Loucy (cell line): Measurements from ENCODE around the gene RTL10.

Experiments used
- H2AFZ ChIP-seq: fragments of 200-600 bp; sonication (generic); 2 replicates; pipeline ENCODE4 v1.6.0; 2016; ENCODE audit warnings: antibody characterized with exemption, mild to moderate bottlenecking, low read length, moderate library complexity
- H3F3A ChIP-seq: fragments of 200-600 bp; 2 replicates; pipeline ENCODE4 v1.6.0; 2016; ENCODE audit warnings: antibody characterized with exemption, low read depth, mild to moderate bottlenecking
- H3K27me3 ChIP-seq: fragments of 200-600 bp; sonication (generic); 2 replicates; pipeline ENCODE4 v1.6.1; 2014; ENCODE audit warnings: low read length, mild to moderate bottlenecking; ENCODE audit not compliant: insufficient read depth, poor library complexity, severe bottlenecking
- H3K36me3 ChIP-seq: fragments of 200-600 bp; sonication (generic); 2 replicates; pipeline ENCODE4 v1.6.1; 2016; ENCODE audit warnings: low read length; ENCODE audit not compliant: insufficient read depth
- H3K4me1 ChIP-seq: fragments of 200-600 bp; sonication (generic); 2 replicates; pipeline ENCODE4 v1.5.1; 2014; ENCODE audit warnings: low read length, mild to moderate bottlenecking; ENCODE audit not compliant: insufficient read depth, poor library complexity, severe bottlenecking
- H3K4me2 ChIP-seq: fragments of 200-600 bp; sonication (generic); 2 replicates; pipeline ENCODE4 v1.6.0; 2014; ENCODE audit warnings: antibody characterized with exemption, low read length, low read depth, mild to moderate bottlenecking; ENCODE audit not compliant: poor library complexity, severe bottlenecking
- H3K4me3 ChIP-seq: fragments of 200-600 bp; sonication (generic); 2 replicates; pipeline ENCODE4 v1.5.1; 2014; ENCODE audit warnings: low read length, mild to moderate bottlenecking, mixed read lengths; ENCODE audit not compliant: poor library complexity, severe bottlenecking
- H3K79me2 ChIP-seq: fragments of 200-600 bp; sonication (generic); 2 replicates; pipeline ENCODE4 v1.6.1; 2014; ENCODE audit warnings: low read length; ENCODE audit not compliant: insufficient read depth
- H3K9ac ChIP-seq: fragments of 200-600 bp; sonication (generic); 2 replicates; pipeline ENCODE4 v1.6.0; 2014; ENCODE audit warnings: mild to moderate bottlenecking, low read depth, low read length, moderate library complexity; ENCODE audit not compliant: poor library complexity, severe bottlenecking
- H3K9me2 ChIP-seq: fragments of 200-600 bp; sonication (generic); replicated peaks from 2 replicates; pipeline ENCODE4 v1.6.1; 2016; ENCODE audit warnings: low read depth, low read length, mixed read lengths
- H3K9me3 ChIP-seq: fragments of 200-600 bp; sonication (generic); 2 replicates; pipeline ENCODE4 v1.6.1; 2014; ENCODE audit warnings: mild to moderate bottlenecking, antibody characterized with exemption, low read length, low read depth; ENCODE audit not compliant: insufficient read depth
- H4K20me1 ChIP-seq: fragments of 200-600 bp; sonication (generic); 2 replicates; pipeline ENCODE4 v1.6.0; 2014; ENCODE audit warnings: antibody characterized with exemption, low read length, mild to moderate bottlenecking; ENCODE audit not compliant: insufficient read depth, poor library complexity, severe bottlenecking
- EZH2phosphoT487 ChIP-seq: fragments of 200-600 bp; IDR thresholded peaks from 2 replicates; pipeline ENCODE4 v1.6.1; 2018; ENCODE audit warnings: antibody characterized with exemption, mild to moderate bottlenecking, moderate library complexity, borderline replicate concordance
- TF ChIP-seq, protein P1 (sequence below): fragments of 200-600 bp; sonication (generic); conservative IDR thresholded peaks from 2 replicates; pipeline ENCODE4 v1.5.1; 2014; ENCODE audit warnings: mild to moderate bottlenecking, antibody characterized with exemption, low read length

The RTL10 gene

DNA sequence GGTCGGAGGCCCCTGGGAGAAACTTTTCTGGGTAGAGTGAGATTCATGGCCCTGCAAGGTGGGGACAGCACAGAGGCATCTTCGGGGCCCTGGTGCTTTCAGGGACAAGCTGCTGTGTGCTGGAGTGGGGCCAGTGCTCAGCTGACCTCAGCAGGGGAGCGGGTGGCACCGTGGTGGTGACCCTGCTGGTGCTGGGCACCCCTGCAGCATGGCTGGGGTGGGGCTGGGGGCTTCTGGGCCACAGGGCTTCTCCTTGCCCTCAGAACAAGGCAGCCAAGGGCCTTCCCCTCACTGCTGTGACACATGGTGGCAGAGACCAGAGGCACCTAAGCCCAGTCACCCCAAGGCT, 24.9 kb upstream of the RTL10 start:
- Histone ChIP-seq H3F3A (no peaks in the 10 kb centered on the region), H3K4me1 (peaks cover 4% of the 10 kb centered on the region), H3K36me3 (no peaks in the 10 kb centered on the region), H3K27me3 (no peaks in the 10 kb centered on the region), H3K4me2 (no peak overlapping the region), H3K9me2 (no peaks in the 10 kb centered on the region), H3K9ac (no peak overlapping the region), H3K9me3 (no peaks in the 10 kb centered on the region), H4K20me1 (no peaks in the 10 kb centered on the region), H3K79me2 (no peaks in the 10 kb centered on the region), H3K4me3 (no peak overlapping the region), H2AFZ (no peak overlapping the region)
- no peak for TF ChIP-seq EZH2phosphoT487
- TF ChIP-seq, protein P1, sequence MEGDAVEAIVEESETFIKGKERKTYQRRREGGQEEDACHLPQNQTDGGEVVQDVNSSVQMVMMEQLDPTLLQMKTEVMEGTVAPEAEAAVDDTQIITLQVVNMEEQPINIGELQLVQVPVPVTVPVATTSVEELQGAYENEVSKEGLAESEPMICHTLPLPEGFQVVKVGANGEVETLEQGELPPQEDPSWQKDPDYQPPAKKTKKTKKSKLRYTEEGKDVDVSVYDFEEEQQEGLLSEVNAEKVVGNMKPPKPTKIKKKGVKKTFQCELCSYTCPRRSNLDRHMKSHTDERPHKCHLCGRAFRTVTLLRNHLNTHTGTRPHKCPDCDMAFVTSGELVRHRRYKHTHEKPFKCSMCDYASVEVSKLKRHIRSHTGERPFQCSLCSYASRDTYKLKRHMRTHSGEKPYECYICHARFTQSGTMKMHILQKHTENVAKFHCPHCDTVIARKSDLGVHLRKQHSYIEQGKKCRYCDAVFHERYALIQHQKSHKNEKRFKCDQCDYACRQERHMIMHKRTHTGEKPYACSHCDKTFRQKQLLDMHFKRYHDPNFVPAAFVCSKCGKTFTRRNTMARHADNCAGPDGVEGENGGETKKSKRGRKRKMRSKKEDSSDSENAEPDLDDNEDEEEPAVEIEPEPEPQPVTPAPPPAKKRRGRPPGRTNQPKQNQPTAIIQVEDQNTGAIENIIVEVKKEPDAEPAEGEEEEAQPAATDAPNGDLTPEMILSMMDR = no peak

- no peaks in the 10 kb centered on the region for H3K27me3 ChIP-seq
- TF ChIP-seq, protein P1 = no peak
- TF ChIP-seq EZH2phosphoT487 = no peak
- no peaks in the 10 kb centered on the region for H3K9me2 ChIP-seq
- no peaks in the 10 kb centered on the region for H3F3A ChIP-seq
- no peaks in the 10 kb centered on the region for H4K20me1 ChIP-seq
- H3K4me1 ChIP-seq = peaks cover 4% of the 10 kb centered on the region
- no peak overlapping the region for H3K4me2 ChIP-seq
- no peak overlapping the region for H3K4me3 ChIP-seq
- H3K79me2 ChIP-seq = no peaks in the 10 kb centered on the region
- H3K9me3 ChIP-seq = no peaks in the 10 kb centered on the region
- H2AFZ ChIP-seq = no peak overlapping the region
- no peaks in the 10 kb centered on the region for H3K36me3 ChIP-seq
- H3K9ac ChIP-seq = no peak overlapping the region
These were observed 24.5 kb upstream of the RTL10 start for GRCh38 chr22:19879246-19879570.

- H3K4me1 ChIP-seq = peaks cover 4% of the 10 kb centered on the region
- H3K9me3 ChIP-seq = no peaks in the 10 kb centered on the region
- H3F3A ChIP-seq = no peaks in the 10 kb centered on the region
- H3K4me3 ChIP-seq = no peak overlapping the region
- no peaks in the 10 kb centered on the region for H3K36me3 ChIP-seq
- H3K79me2 ChIP-seq = no peaks in the 10 kb centered on the region
- no peak overlapping the region for H2AFZ ChIP-seq
- no peaks in the 10 kb centered on the region for H4K20me1 ChIP-seq
- no peaks in the 10 kb centered on the region for H3K27me3 ChIP-seq
- no peak overlapping the region for H3K9ac ChIP-seq
- no peak overlapping the region for H3K4me2 ChIP-seq
- no peaks in the 10 kb centered on the region for H3K9me2 ChIP-seq
- TF ChIP-seq, protein P1 = no peak
- no peak for TF ChIP-seq EZH2phosphoT487
These were observed 24.0 kb upstream of the RTL10 start for GRCh38 chr22:19878461-19879245.
